HepG2 (cell line): Measurements from ENCODE around the gene MTRF1. TPM values are rescaled to one million over a fixed set of nuclear protein-coding genes. Genes with fewer than 3 reads are reported as not detected.

Experiments used
- ATAC-seq: fragments of 200-7000 bp; cut with Tn5 transposase; 3 replicates; pipeline ENCODE4 v1.9.1; 2020; ENCODE audit warnings: mild to moderate bottlenecking, moderate library complexity
- BruUV-seq: library from RNA; stranded (reverse); fragments of 400-500 nt; replicated peaks from 2 replicates; lab custom pipeline; 2021; lab: Mats Ljungman, UMichigan
- CTCF ChIA-PET: fragments of 300-600 bp; formaldehyde crosslinking; extraction: SDS; loops from one replicate; lab custom pipeline; 2021; ENCODE audit warnings: low total read pairs, inconsistent platforms, low intra/inter-chr PET ratio; lab: Yijun Ruan, JAX
- POLR2A ChIA-PET: fragments of 350-600 bp; sonication (Branson Sonifier 250); formaldehyde crosslinking; loops from one replicate; lab custom pipeline; 2020; ENCODE audit warnings: antibody characterized with exemption, inconsistent platforms; lab: Yijun Ruan, JAX
- DNase-seq: peaks from one replicate; pipeline ENCODE4 v3.0.0-alpha.2; 2015; ENCODE audit warnings: low spot score
- FAIRE-seq: peaks from 3 replicates; lab custom pipeline; 2011; peaks lifted over from hg19 to GRCh38; lab: Jason Lieb, UNC
- H2AFZ ChIP-seq: one replicate; pipeline ENCODE4 v1.6.1; 2011; ENCODE audit warnings: low read length, inconsistent platforms
- H3K27ac ChIP-seq: fragments of 300-600 bp; 3 replicates; pipeline ENCODE4 v1.8.0; 2011; ENCODE audit warnings: mixed run types, mild to moderate bottlenecking, mixed read lengths, low read length, inconsistent platforms; ENCODE audit not compliant: insufficient read depth; ENCODE audit errors: extremely low read length
- H3K27me3 ChIP-seq, 2 experiments: fragments of 200-600 bp in 1 of 2; 2 replicates in 1 of 2; 3 replicates in 1 of 2; pipeline versions ENCODE4 v1.6.0 to v1.8.0; 2011; ENCODE audit warnings: low read length in 2 of 2, mild to moderate bottlenecking in 2 of 2, moderate library complexity in 2 of 2, inconsistent platforms in 1 of 2; ENCODE audit not compliant: insufficient read depth in 2 of 2, control insufficient read depth in 1 of 2
- H3K36me3 ChIP-seq, 2 experiments: fragments of 200-600 bp in 1 of 2; replicated peaks in 1 of 2; 2 replicates in 1 of 2; 3 replicates in 1 of 2; pipeline versions ENCODE4 v1.5.1 to v1.8.0; 2011; ENCODE audit warnings: low read length in 2 of 2, inconsistent platforms in 1 of 2; ENCODE audit not compliant: insufficient read depth in 2 of 2, control insufficient read depth in 1 of 2
- H3K4me1 ChIP-seq: 2 replicates; pipeline ENCODE4 v1.5.1; 2012; ENCODE audit warnings: low read length, inconsistent platforms; ENCODE audit not compliant: insufficient read depth
- H3K4me2 ChIP-seq: 2 replicates; pipeline ENCODE4 v1.6.0; 2011; ENCODE audit warnings: low read depth, low read length, inconsistent platforms
- H3K4me3 ChIP-seq, 3 experiments: fragments of 200-600 bp in 1 of 3; sonication (generic), shearing (Covaris generic) in 1 of 3; replicated peaks in 1 of 3; 2 replicates each; pipeline ENCODE4 v1.5.1; 2011 to 2016; ENCODE audit warnings: low read length in 3 of 3, inconsistent platforms in 2 of 3, low read depth in 2 of 3, mild to moderate bottlenecking in 2 of 3, control low read depth in 1 of 3, mixed read lengths in 1 of 3; ENCODE audit not compliant: insufficient read depth in 1 of 3
- H3K79me2 ChIP-seq: one replicate; pipeline ENCODE4 v1.6.1; 2011; ENCODE audit warnings: low read length, inconsistent platforms; ENCODE audit not compliant: insufficient read depth
- H3K9ac ChIP-seq: 2 replicates; pipeline ENCODE4 v1.6.0; 2011; ENCODE audit warnings: mild to moderate bottlenecking, low read depth, low read length, inconsistent platforms; ENCODE audit not compliant: insufficient read depth
- H3K9me3 ChIP-seq: 2 replicates; pipeline ENCODE4 v1.5.1; 2012; ENCODE audit warnings: mild to moderate bottlenecking, low read length
- H4K20me1 ChIP-seq: 2 replicates; pipeline ENCODE4 v1.6.0; 2011; ENCODE audit warnings: inconsistent platforms, mild to moderate bottlenecking, low read length, moderate library complexity; ENCODE audit not compliant: insufficient read depth
- BORCS8-MEF2B ChIP-seq: sonication (generic); formaldehyde crosslinking; IDR thresholded peaks from 2 replicates; pipeline ENCODE4 v1.8.0; 2022; ENCODE audit warnings: mild to moderate bottlenecking, missing genetic modification reagents
- ELF3 ChIP-seq: IDR thresholded peaks from 2 replicates; pipeline ENCODE4 v1.6.1; 2016; ENCODE audit warnings: missing genetic modification reagents, missing compliant biosample characterization
- GABPB1 ChIP-seq: IDR thresholded peaks from 2 replicates; pipeline ENCODE4 v1.6.1; 2016; ENCODE audit warnings: mild to moderate bottlenecking, missing genetic modification reagents, moderate library complexity, missing compliant biosample characterization
- KLF12 ChIP-seq: sonication (generic); formaldehyde crosslinking; IDR thresholded peaks from 2 replicates; pipeline ENCODE4 v1.4.0; 2020; ENCODE audit warnings: missing genetic modification reagents, borderline replicate concordance
- NONO ChIP-seq, 2 experiments: fragments of 450-650 bp in 1 of 2; sonication (generic) in 1 of 2; formaldehyde crosslinking in 1 of 2; IDR thresholded peaks in 1 of 2; conservative IDR thresholded peaks in 1 of 2; 2 replicates each; pipeline versions ENCODE4 v1.6.1 to v1.8.0; 2017 to 2022; ENCODE audit warnings: mild to moderate bottlenecking in 1 of 2, missing genetic modification reagents in 1 of 2, moderate library complexity in 1 of 2
- NR2F1 ChIP-seq, 2 experiments: fragments of 450-650 bp in 1 of 2; formaldehyde crosslinking in 1 of 2; IDR thresholded peaks; 2 replicates each; pipeline versions ENCODE4 v1.5.0 to v1.6.1; 2016 to 2020; ENCODE audit warnings: mild to moderate bottlenecking in 1 of 2, missing compliant biosample characterization in 1 of 2, missing genetic modification reagents in 1 of 2, moderate library complexity in 1 of 2
- NRL ChIP-seq: sonication (generic); formaldehyde crosslinking; IDR thresholded peaks from 2 replicates; pipeline ENCODE4 v1.5.0; 2020; ENCODE audit warnings: missing genetic modification reagents, mild to moderate bottlenecking, moderate library complexity, borderline replicate concordance
- PTBP1 ChIP-seq: fragments of 200-400 bp; formaldehyde crosslinking; IDR thresholded peaks from 2 replicates; pipeline ENCODE4 v1.6.1; 2018; ENCODE audit warnings: low read length, low read depth; ENCODE audit not compliant: poor library complexity, severe bottlenecking
- REPIN1 ChIP-seq: sonication (generic); formaldehyde crosslinking; IDR thresholded peaks from 2 replicates; pipeline ENCODE4 v1.8.0; 2022; ENCODE audit warnings: missing genetic modification reagents, low read depth, mild to moderate bottlenecking, borderline replicate concordance
- SMARCC2 ChIP-seq: fragments of 450-650 bp; IDR thresholded peaks from 2 replicates; pipeline ENCODE4 v1.6.1; 2017; ENCODE audit warnings: antibody characterized with exemption, mild to moderate bottlenecking
- ZFP62 ChIP-seq: sonication (generic); formaldehyde crosslinking; IDR thresholded peaks from 2 replicates; pipeline ENCODE4 v1.4.0; 2020; ENCODE audit warnings: missing genetic modification reagents
- ZNF280B ChIP-seq: sonication (generic); formaldehyde crosslinking; IDR thresholded peaks from 2 replicates; pipeline ENCODE4 v1.5.0; 2020; ENCODE audit warnings: missing genetic modification reagents, mild to moderate bottlenecking, borderline replicate concordance
- ZNF883 ChIP-seq: sonication (generic); formaldehyde crosslinking; IDR thresholded peaks from 2 replicates; pipeline ENCODE4 v1.5.1; 2020; ENCODE audit warnings: mild to moderate bottlenecking, missing genetic modification reagents; ENCODE audit errors: not compliant biosample characterization
- WGBS: methylation state at CpG from one replicate; pipeline ENCODE4 v1.1.6; 2017; ENCODE audit warnings: low lambda C conversion rate; 5-methylcytosine and 5-hydroxymethylcytosine counted together
- in situ Hi-C: cut with HindIII; loops from 2 replicates; pipeline ENCODE4 v1.10.0; 2017; ENCODE audit warnings: low pct_unique_long_range_greater_than_20kb; ENCODE audit not compliant: extremely low pct_ligation_motif_present
- intact Hi-C: fragments of 100-400 bp; cut with micrococcal nuclease; formaldehyde crosslinking; loops from one replicate; pipeline ENCODE4 v1.10.0; 2022; ENCODE audit not compliant: unreplicated experiment
- polyA plus RNA-seq, 8 experiments: library from polyadenylated mRNA; depleted of rRNA in 3 of 8; stranded (reverse) in 7 of 8; unstranded in 1 of 8; fragments of >200 nt; fragmentation: Illumina TruSeq in 4 of 8; extraction: Trizol in 4 of 8; gene quantifications; 2 replicates each; pipeline versions ENCODE4 v1.2.1 to v1.2.3, GENCODE V29; 2011 to 2016; ENCODE audit warnings: low read depth in 4 of 8, missing spikeins in 1 of 8, mixed read lengths in 1 of 8; ENCODE audit not compliant: insufficient read depth in 1 of 8
- total RNA-seq, 5 experiments: library from RNA; depleted of rRNA; stranded (reverse); fragments of >200 nt; fragmentation: Illumina TruSeq; extraction: Trizol; gene quantifications; 2 replicates each; pipeline ENCODE4 v1.2.3, GENCODE V29; 2016; ENCODE audit warnings: low read depth in 1 of 5
- TF ChIP-seq, protein P1 (sequence below): sonication (generic); formaldehyde crosslinking; IDR thresholded peaks from 2 replicates; pipeline ENCODE4 v1.4.0; 2020; ENCODE audit warnings: missing genetic modification reagents

The MTRF1 gene
- total and polyA plus RNA-seq, 2 of the 13 experiments (the other 11 are each of a cell fraction or from before 2014, with no cell fraction given), result 21.6 to 27.2 TPM

DNA sequence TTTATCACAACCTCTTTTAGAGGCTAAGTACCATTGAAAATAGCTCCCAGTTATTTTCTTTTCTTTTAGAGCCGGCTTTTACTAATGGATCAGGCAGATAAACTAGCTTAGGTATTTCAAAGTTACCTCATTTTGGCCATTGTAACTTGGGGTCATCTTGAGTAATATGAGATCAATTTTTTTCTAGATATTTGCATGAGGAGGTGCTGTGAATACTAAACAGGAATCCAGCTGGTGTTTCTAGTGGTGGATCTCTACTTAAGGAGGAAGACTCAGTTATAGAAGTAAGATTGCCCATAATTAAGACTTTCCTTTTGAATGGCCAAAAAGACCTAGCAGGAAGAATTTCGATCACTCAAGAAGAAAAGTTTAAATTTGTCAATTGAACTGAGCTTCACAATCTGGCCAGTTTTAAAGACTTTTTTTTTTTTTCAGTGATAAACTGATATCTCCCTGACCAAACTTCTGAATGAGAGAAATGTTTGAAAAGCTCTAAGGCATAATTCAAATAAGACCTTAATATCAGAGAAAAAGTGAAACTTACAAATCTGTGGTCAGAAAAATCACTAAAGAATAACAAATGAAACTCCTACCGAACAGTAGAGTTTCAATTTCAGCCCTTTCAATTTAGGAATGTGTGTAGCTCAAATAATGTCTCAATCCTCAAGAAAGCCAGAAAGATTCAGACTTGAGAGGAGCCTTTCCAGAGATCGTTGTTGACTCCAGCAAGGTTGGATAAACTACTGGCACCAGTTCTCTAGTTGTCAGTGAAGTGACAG lies 36.1 kb upstream of the MTRF1 start:
- TF ChIP-seq NONO (IDR thresholded peaks at IDR 0.05) (no peak), NONO (CRISPR knock-in tag; conservative IDR thresholded peaks at IDR 0.05) (no peak), ZFP62 (CRISPR knock-in tag) (no peak), KLF12 (CRISPR knock-in tag) (no peak), GABPB1 (CRISPR knock-in tag) (no peak), ELF3 (CRISPR knock-in tag) (no peak), REPIN1 (no peak), NRL (CRISPR knock-in tag) (no peak), ZNF883 (CRISPR knock-in tag) (no peak), NR2F1 (CRISPR knock-in tag; IDR thresholded peaks at IDR 0.05) (no peak), ZNF280B (no peak), SMARCC2 (no peak), BORCS8-MEF2B (no peak), PTBP1 (no peak)
- TF ChIP-seq, protein P1, sequence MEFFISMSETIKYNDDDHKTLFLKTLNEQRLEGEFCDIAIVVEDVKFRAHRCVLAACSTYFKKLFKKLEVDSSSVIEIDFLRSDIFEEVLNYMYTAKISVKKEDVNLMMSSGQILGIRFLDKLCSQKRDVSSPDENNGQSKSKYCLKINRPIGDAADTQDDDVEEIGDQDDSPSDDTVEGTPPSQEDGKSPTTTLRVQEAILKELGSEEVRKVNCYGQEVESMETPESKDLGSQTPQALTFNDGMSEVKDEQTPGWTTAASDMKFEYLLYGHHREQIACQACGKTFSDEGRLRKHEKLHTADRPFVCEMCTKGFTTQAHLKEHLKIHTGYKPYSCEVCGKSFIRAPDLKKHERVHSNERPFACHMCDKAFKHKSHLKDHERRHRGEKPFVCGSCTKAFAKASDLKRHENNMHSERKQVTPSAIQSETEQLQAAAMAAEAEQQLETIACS (CRISPR knock-in tag), result no peak
- Histone ChIP-seq H4K20me1 (no peaks in the 10 kb centered on the region), H2AFZ (no peak overlapping the region), H3K27me3 (peaks cover 0 to 8% of the 10 kb centered on the region in 2 experiments; a peak in 1 of 5 replicates), H3K9ac (no peak overlapping the region), H3K27ac (no peak overlapping the region), H3K4me1 (peaks cover 12% of the 10 kb centered on the region), H3K9me3 (no peaks in the 10 kb centered on the region), H3K36me3 (no peaks in the 10 kb centered on the region), H3K4me2 (no peak overlapping the region), H3K4me3 (no peak overlapping the region), H3K79me2 (no peaks in the 10 kb centered on the region)
- ATAC-seq (no peak), DNase-seq (no peak), FAIRE-seq (no peak)
- in situ Hi-C loops, result no loop called here
- intact Hi-C loops, result no loop called here
- no TSS peak for BruUV-seq
- WGBS, result 26% methylated on average over 4 of the region's 4 CpGs
- CTCF ChIA-PET, result no interaction called here
- POLR2A ChIA-PET, result no interaction called here
